ENCODE data around the gene PIP5K1A.

DNA sequence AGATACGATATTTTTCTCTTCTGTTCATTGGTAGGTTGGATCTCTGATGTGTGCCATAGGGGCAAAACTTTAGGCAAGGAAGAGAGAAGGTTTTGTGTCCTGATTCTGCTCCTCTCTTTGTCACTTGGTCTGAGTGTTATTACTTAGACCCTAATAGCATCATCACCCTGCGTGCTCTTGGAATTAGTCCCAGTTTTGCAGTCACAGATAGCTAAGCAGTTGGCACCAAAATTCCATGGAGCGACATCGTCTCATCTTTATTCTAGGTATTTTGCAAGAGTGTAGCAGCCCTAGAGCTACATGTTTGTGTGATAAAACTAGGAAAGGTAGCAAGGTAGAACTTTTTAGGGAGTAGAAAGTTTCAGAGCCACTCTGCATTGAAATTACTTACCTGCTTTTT is 23.8 kb downstream of the PIP5K1A start:
- TF ChIP-seq EZH2 (IDR thresholded peaks at IDR 0.05; ENCODE audit: low read length, missing control alignments), result no peak
- TF ChIP-seq, protein P1, sequence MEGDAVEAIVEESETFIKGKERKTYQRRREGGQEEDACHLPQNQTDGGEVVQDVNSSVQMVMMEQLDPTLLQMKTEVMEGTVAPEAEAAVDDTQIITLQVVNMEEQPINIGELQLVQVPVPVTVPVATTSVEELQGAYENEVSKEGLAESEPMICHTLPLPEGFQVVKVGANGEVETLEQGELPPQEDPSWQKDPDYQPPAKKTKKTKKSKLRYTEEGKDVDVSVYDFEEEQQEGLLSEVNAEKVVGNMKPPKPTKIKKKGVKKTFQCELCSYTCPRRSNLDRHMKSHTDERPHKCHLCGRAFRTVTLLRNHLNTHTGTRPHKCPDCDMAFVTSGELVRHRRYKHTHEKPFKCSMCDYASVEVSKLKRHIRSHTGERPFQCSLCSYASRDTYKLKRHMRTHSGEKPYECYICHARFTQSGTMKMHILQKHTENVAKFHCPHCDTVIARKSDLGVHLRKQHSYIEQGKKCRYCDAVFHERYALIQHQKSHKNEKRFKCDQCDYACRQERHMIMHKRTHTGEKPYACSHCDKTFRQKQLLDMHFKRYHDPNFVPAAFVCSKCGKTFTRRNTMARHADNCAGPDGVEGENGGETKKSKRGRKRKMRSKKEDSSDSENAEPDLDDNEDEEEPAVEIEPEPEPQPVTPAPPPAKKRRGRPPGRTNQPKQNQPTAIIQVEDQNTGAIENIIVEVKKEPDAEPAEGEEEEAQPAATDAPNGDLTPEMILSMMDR (conservative IDR thresholded peaks at IDR 0.05 in 1 of 2, IDR thresholded peaks at IDR 0.05 in 1 of 2; ENCODE audit: low read depth in 1 of 2, low read length in 2 of 2), result no peak

All from fibroblast of lung (primary cell).